Nephron (organoid): ENCODE measurements around the gene CDYL.
A peak's percentile ranks its signal among the peaks of the same experiment; 100 is the strongest.
"Not testable (repeated sequence)": the region's sequence is repeated elsewhere in the genome, so short reads cannot be mapped to it uniquely, and the experiment has no call there.

Experiments used
- H3K27ac Mint-ChIP-seq, 3 experiments: 2 replicates each; pipeline ENCODE4 v1.8.0; 2020; ENCODE audit warnings: mixed read lengths in 3 of 3, mild to moderate bottlenecking in 2 of 3, moderate library complexity in 1 of 3
- H3K27me3 Mint-ChIP-seq: 2 replicates; pipeline ENCODE4 v1.8.0; 2021; ENCODE audit warnings: low read depth, mild to moderate bottlenecking, moderate library complexity, mixed read lengths
- H3K36me3 Mint-ChIP-seq: 2 replicates; pipeline ENCODE4 v1.8.0; 2020; ENCODE audit warnings: low read depth, mixed read lengths
- H3K4me1 Mint-ChIP-seq: 2 replicates; pipeline ENCODE4 v1.8.0; 2020; ENCODE audit warnings: mixed read lengths
- H3K4me3 Mint-ChIP-seq, 3 experiments: 2 replicates each; pipeline ENCODE4 v1.8.0; 2020; ENCODE audit warnings: mild to moderate bottlenecking in 3 of 3, mixed read lengths in 3 of 3, moderate library complexity in 2 of 3
- H3K9me3 Mint-ChIP-seq: 2 replicates; pipeline ENCODE4 v1.8.0; 2020; ENCODE audit warnings: mixed read lengths
- CTCF ChIP-seq, 3 experiments: fragments of 200-600 bp; sonication (generic); IDR thresholded peaks; one replicate each; pipeline ENCODE4 v1.5.0; 2021; ENCODE audit warnings: antibody characterized with exemption in 3 of 3; ENCODE audit not compliant: unreplicated experiment in 3 of 3

The CDYL gene

GRCh38 chr6:4848382-4849068, 72.3 kb downstream of the CDYL start:
- H3K9me3 Mint-ChIP-seq: peaks cover 27% of the 10 kb centered on the region
- no peaks in the 10 kb centered on the region for H3K27me3 Mint-ChIP-seq
- peaks cover 32% of the 10 kb centered on the region for H3K36me3 Mint-ChIP-seq
- H3K4me3 Mint-ChIP-seq: no peak overlapping the region
- TF ChIP-seq CTCF (IDR thresholded peaks at IDR 0.05; ENCODE audit: unreplicated experiment in 3 of 3): peak in 1 of 3 experiments; percentile 18
- H3K4me1 Mint-ChIP-seq: peaks cover 12% of the 10 kb centered on the region
- peak overlapping the region in 1 of 3 experiments; percentile 35 for H3K27ac Mint-ChIP-seq

- no peak for TF ChIP-seq CTCF (IDR thresholded peaks at IDR 0.05; ENCODE audit: unreplicated experiment in 3 of 3)
- no peaks in the 10 kb centered on the region for H3K27me3 Mint-ChIP-seq
- no peak overlapping the region for H3K27ac Mint-ChIP-seq
- H3K4me3 Mint-ChIP-seq: no peak overlapping the region
- peaks cover 12% of the 10 kb centered on the region for H3K4me1 Mint-ChIP-seq
- peaks cover 18% of the 10 kb centered on the region for H3K9me3 Mint-ChIP-seq
- H3K36me3 Mint-ChIP-seq: peaks cover 25% of the 10 kb centered on the region
Observed at GRCh38 chr6:4849226-4850022, 73.2 kb downstream of the CDYL start.

DNA sequence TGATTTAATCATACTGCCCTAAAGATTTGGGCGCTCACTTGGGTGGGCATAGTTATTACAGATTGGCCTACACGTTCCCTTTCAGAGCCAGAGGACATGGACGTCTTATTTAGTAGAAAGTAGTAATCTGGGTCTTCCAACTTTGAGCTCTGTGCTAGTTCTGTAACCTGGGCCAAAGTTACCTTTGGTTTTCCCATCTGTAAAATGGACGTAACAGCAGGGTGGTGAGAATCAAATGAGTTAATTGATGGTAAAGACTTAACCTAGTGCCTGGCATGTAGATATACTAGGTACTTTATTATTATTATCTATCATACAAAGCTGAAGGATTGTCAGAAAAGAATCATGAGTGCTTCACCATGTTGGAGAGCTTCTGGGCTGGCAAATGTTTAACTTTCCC, 74.8 kb downstream of the CDYL start:
- no peak for TF ChIP-seq CTCF (IDR thresholded peaks at IDR 0.05; ENCODE audit: unreplicated experiment in 3 of 3)
- H3K9me3 Mint-ChIP-seq: peaks cover 7% of the 10 kb centered on the region
- peaks cover 16% of the 10 kb centered on the region for H3K4me1 Mint-ChIP-seq
- H3K27me3 Mint-ChIP-seq: no peaks in the 10 kb centered on the region
- no peak overlapping the region for H3K27ac Mint-ChIP-seq
- H3K4me3 Mint-ChIP-seq: no peak overlapping the region
- peaks cover 10% of the 10 kb centered on the region for H3K36me3 Mint-ChIP-seq

DNA sequence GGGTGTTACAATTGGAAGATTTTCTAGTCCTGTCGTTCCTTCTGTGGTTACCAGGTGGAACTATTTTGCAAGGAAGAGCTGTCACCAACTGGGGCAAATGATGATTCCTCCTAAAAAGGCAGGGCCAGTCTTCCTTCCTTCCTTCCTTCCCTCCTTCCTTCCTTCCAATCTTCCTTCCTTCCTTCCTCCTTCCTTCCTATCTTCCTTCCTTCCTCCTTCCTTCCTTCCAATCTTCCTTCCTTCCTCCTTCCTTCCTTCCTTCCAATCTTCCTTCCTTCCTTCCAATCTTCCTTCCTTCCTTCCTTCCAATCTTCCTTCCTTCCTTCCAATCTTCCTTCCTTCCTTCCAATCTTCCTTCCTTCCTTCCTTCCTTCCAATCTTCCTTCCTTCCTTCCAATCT, 76.0 kb downstream of the CDYL start:
- H3K4me1 Mint-ChIP-seq: peaks cover 16% of the 10 kb centered on the region
- not testable (repeated sequence) for H3K27me3 Mint-ChIP-seq, H3K9me3 Mint-ChIP-seq, H3K36me3 Mint-ChIP-seq, H3K4me3 Mint-ChIP-seq, H3K27ac Mint-ChIP-seq

DNA sequence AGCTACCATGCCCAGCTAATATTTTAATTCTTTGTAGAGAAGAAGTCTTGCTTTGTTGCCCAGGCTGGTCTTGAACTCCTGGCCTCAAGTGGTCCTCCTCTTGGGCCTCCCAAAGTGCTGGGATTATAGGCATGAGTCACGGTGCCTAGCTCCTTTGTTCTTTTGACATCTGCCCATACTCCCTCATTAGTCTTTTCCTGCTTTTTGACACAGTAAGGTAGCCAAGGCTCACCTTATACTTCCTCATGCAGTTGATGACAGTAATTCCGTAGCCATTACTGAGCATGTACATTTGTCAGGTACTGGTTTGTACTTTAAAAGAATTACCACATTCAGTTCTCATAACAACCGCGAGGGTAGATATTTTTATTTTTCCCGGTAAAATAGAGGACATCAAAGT, 76.7 kb downstream of the CDYL start:
- Mint-ChIP-seq H3K4me1 (peaks cover 16% of the 10 kb centered on the region), H3K27me3 (no peaks in the 10 kb centered on the region), H3K9me3 (no peaks in the 10 kb centered on the region), H3K27ac (no peak overlapping the region), H3K36me3 (peaks cover 3% of the 10 kb centered on the region), H3K4me3 (no peak overlapping the region)
- TF ChIP-seq CTCF (IDR thresholded peaks at IDR 0.05; ENCODE audit: unreplicated experiment in 3 of 3): no peak

GRCh38 chr6:4853349-4853748, 77.1 kb downstream of the CDYL start:
- H3K4me3 Mint-ChIP-seq: no peak overlapping the region
- peaks cover 3% of the 10 kb centered on the region for H3K36me3 Mint-ChIP-seq
- no peaks in the 10 kb centered on the region for H3K27me3 Mint-ChIP-seq
- H3K27ac Mint-ChIP-seq: no peak overlapping the region
- TF ChIP-seq CTCF (IDR thresholded peaks at IDR 0.05; ENCODE audit: unreplicated experiment in 3 of 3): no peak
- H3K9me3 Mint-ChIP-seq: no peaks in the 10 kb centered on the region
- H3K4me1 Mint-ChIP-seq: peaks cover 13% of the 10 kb centered on the region
